A673 (cell line): ENCODE data around the gene JMJD1C.

ENCODE experiments used
- EZH2 ChIP-seq: fragments of 200-600 bp; sonication (generic); IDR thresholded peaks from 2 replicates; pipeline ENCODE4 v1.6.1; 2017; ENCODE audit warnings: borderline replicate concordance, low read depth, mild to moderate bottlenecking, mixed read lengths, antibody characterized with exemption, low read length; ENCODE audit not compliant: poor library complexity, severe bottlenecking
- TF ChIP-seq, protein P1 (sequence below): fragments of 300-800, 200-600 bp; sonication (generic); conservative IDR thresholded peaks from 2 replicates; pipeline ENCODE4 v1.5.1; 2017; ENCODE audit warnings: low read depth, mild to moderate bottlenecking, antibody characterized with exemption, low read length, moderate library complexity, mixed read lengths

DNA sequence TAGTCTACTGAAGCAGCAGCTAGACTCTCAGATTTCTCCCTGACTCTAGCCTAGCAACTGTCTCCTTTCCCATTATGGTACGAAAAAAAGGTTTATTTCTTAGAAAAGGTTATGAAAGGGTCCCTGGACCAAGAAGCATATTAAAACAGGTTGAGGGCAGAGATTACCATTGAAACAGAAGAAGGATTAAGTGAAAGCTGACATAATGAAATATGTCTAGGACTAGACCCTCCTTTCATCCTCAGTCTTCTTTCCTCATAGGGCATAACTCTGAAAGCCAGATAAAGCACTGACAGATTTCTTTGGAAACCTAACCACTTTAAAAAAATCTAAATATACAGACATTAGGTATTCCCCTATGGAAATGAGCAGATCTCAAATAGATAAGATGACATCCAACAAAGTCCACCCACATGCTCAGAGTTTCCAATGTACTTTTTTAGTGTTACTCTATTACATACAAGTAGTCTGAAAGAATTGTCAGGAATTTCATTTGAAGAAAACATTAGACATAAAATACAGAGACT, 58.6 kb downstream of the JMJD1C start:
- TF ChIP-seq, protein P1, sequence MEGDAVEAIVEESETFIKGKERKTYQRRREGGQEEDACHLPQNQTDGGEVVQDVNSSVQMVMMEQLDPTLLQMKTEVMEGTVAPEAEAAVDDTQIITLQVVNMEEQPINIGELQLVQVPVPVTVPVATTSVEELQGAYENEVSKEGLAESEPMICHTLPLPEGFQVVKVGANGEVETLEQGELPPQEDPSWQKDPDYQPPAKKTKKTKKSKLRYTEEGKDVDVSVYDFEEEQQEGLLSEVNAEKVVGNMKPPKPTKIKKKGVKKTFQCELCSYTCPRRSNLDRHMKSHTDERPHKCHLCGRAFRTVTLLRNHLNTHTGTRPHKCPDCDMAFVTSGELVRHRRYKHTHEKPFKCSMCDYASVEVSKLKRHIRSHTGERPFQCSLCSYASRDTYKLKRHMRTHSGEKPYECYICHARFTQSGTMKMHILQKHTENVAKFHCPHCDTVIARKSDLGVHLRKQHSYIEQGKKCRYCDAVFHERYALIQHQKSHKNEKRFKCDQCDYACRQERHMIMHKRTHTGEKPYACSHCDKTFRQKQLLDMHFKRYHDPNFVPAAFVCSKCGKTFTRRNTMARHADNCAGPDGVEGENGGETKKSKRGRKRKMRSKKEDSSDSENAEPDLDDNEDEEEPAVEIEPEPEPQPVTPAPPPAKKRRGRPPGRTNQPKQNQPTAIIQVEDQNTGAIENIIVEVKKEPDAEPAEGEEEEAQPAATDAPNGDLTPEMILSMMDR: no peak
- no peak for TF ChIP-seq EZH2
